ENCODE data around the gene OR2J3. TPM values are rescaled to one million over a fixed set of nuclear protein-coding genes. Genes with fewer than 3 reads are reported as not detected.

The OR2J3 gene
- total RNA-seq, 1 experiment from 2014 or later = not detected

- Histone ChIP-seq H3K4me1 (no peaks in the 10 kb centered on the region), H3K27me3 (replicated peaks; ENCODE audit: control insufficient read depth, insufficient read depth, low read length) (no peaks in the 10 kb centered on the region), H3K9me3 (no peaks in the 10 kb centered on the region), H3K36me3 (ENCODE audit: control insufficient read depth, insufficient read depth, low read length) (no peaks in the 10 kb centered on the region), H3K4me3 (ENCODE audit: low read depth, low read length) (no peak overlapping the region)
- H3K4me3 Mint-ChIP-seq (ENCODE audit: unreplicated experiment) = no peak overlapping the region
- BruUV-seq (replicated peaks) = no TSS peak
- no peak overlapping the region for H3K27ac Mint-ChIP-seq (ENCODE audit: unreplicated experiment)
- intact Hi-C loops (cut with micrococcal nuclease; ENCODE audit: unreplicated experiment) = no loop called here
- no peak for DNase-seq
- no peaks in the 10 kb centered on the region for H3K4me1 Mint-ChIP-seq (ENCODE audit: low read depth, unreplicated experiment)
- no peaks in the 10 kb centered on the region for H3K36me3 Mint-ChIP-seq (ENCODE audit: insufficient read depth, unreplicated experiment)
- no peak for TF ChIP-seq CTCF (IDR thresholded peaks at IDR 0.05; ENCODE audit: insufficient read depth in 1 of 2, low read depth in 1 of 2, low read length in 1 of 2, severe bottlenecking in 1 of 2, unreplicated experiment in 1 of 2)
- ChIA-PET CTCF (no interaction called here), POLR2A (no interaction called here)
- no peaks in the 10 kb centered on the region for H3K9me3 Mint-ChIP-seq (ENCODE audit: unreplicated experiment)
- H3K27me3 Mint-ChIP-seq (ENCODE audit: insufficient read depth, unreplicated experiment) = peaks cover 7% of the 10 kb centered on the region
Measured at GRCh38 chr6:29081312-29081711, 26.5 kb upstream of the OR2J3 start.

- no peak for DNase-seq
- ChIA-PET CTCF (no interaction called here), POLR2A (no interaction called here)
- H3K27me3 Mint-ChIP-seq (ENCODE audit: insufficient read depth, unreplicated experiment) = peaks cover 12% of the 10 kb centered on the region
- TF ChIP-seq CTCF (IDR thresholded peaks at IDR 0.05; ENCODE audit: insufficient read depth in 1 of 2, low read depth in 1 of 2, low read length in 1 of 2, severe bottlenecking in 1 of 2, unreplicated experiment in 1 of 2) = no peak
- no peak overlapping the region for H3K4me3 ChIP-seq (ENCODE audit: low read depth, low read length)
- no peaks in the 10 kb centered on the region for H3K4me1 ChIP-seq
- H3K36me3 ChIP-seq (ENCODE audit: control insufficient read depth, insufficient read depth, low read length) = no peaks in the 10 kb centered on the region
- intact Hi-C loops (cut with micrococcal nuclease; ENCODE audit: unreplicated experiment) = no loop called here
- no peak overlapping the region for H3K27ac Mint-ChIP-seq (ENCODE audit: unreplicated experiment)
- BruUV-seq (replicated peaks) = no TSS peak
- no peaks in the 10 kb centered on the region for H3K9me3 ChIP-seq
- no peaks in the 10 kb centered on the region for H3K27me3 ChIP-seq (replicated peaks; ENCODE audit: control insufficient read depth, insufficient read depth, low read length)
- no peaks in the 10 kb centered on the region for H3K4me1 Mint-ChIP-seq (ENCODE audit: low read depth, unreplicated experiment)
- no peak overlapping the region for H3K4me3 Mint-ChIP-seq (ENCODE audit: unreplicated experiment)
- H3K36me3 Mint-ChIP-seq (ENCODE audit: insufficient read depth, unreplicated experiment) = no peaks in the 10 kb centered on the region
- H3K9me3 Mint-ChIP-seq (ENCODE audit: unreplicated experiment) = no peaks in the 10 kb centered on the region
Measured at GRCh38 chr6:29082457-29082856, 25.4 kb upstream of the OR2J3 start.

- Histone ChIP-seq H3K27me3 (replicated peaks; ENCODE audit: control insufficient read depth, insufficient read depth, low read length) (no peaks in the 10 kb centered on the region), H3K4me3 (ENCODE audit: low read depth, low read length) (no peak within 1 kb of the TSS), H3K36me3 (ENCODE audit: control insufficient read depth, insufficient read depth, low read length) (no peaks in the 10 kb centered on the region), H3K9me3 (no peaks in the 10 kb centered on the region), H3K4me1 (no peaks in the 10 kb centered on the region)
- intact Hi-C loops (cut with micrococcal nuclease; ENCODE audit: unreplicated experiment) = no loop called here
- no peaks in the 10 kb centered on the region for H3K4me1 Mint-ChIP-seq (ENCODE audit: low read depth, unreplicated experiment)
- H3K27me3 Mint-ChIP-seq (ENCODE audit: insufficient read depth, unreplicated experiment) = peaks cover 7% of the 10 kb centered on the region
- CTCF ChIA-PET = no interaction called here
- TF ChIP-seq CTCF (IDR thresholded peaks at IDR 0.05; ENCODE audit: insufficient read depth in 1 of 2, low read depth in 1 of 2, low read length in 1 of 2, severe bottlenecking in 1 of 2, unreplicated experiment in 1 of 2) = no peak
- POLR2A ChIA-PET = no interaction called here
- no peak within 1 kb of the TSS for H3K27ac Mint-ChIP-seq (ENCODE audit: unreplicated experiment)
- DNase-seq = no peak
- H3K36me3 Mint-ChIP-seq (ENCODE audit: insufficient read depth, unreplicated experiment) = no peaks in the 10 kb centered on the region
- H3K4me3 Mint-ChIP-seq (ENCODE audit: unreplicated experiment) = no peak within 1 kb of the TSS
- H3K9me3 Mint-ChIP-seq (ENCODE audit: unreplicated experiment) = no peaks in the 10 kb centered on the region
- BruUV-seq (replicated peaks) = no TSS peak
Measured at GRCh38 chr6:29087213-29087612, 20.6 kb upstream of the OR2J3 start, which contains the start of gene OR2B3. OR2B3 (minus strand) TSS chr6:29087313; CDS start chr6:29087248, 65 bp downstream.
